DND-41 (cell line): ENCODE measurements around the gene IPO11.

Experiments used
- EZH2 ChIP-seq: IDR thresholded peaks from 3 replicates; pipeline ENCODE4 v1.6.1; 2012; ENCODE audit warnings: borderline replicate concordance, low read depth, mild to moderate bottlenecking, moderate library complexity, low read length, inconsistent platforms; ENCODE audit not compliant: severe bottlenecking
- TF ChIP-seq, protein P1 (sequence below): IDR thresholded peaks from 2 replicates; pipeline ENCODE4 v1.5.1; 2012; ENCODE audit warnings: borderline replicate concordance, low read length, moderate library complexity, mild to moderate bottlenecking; ENCODE audit not compliant: poor library complexity, severe bottlenecking; ENCODE audit errors: extremely low read depth

GRCh38 chr5:62616615-62617277 is 204.2 kb downstream of the IPO11 start:
- TF ChIP-seq, protein P1, sequence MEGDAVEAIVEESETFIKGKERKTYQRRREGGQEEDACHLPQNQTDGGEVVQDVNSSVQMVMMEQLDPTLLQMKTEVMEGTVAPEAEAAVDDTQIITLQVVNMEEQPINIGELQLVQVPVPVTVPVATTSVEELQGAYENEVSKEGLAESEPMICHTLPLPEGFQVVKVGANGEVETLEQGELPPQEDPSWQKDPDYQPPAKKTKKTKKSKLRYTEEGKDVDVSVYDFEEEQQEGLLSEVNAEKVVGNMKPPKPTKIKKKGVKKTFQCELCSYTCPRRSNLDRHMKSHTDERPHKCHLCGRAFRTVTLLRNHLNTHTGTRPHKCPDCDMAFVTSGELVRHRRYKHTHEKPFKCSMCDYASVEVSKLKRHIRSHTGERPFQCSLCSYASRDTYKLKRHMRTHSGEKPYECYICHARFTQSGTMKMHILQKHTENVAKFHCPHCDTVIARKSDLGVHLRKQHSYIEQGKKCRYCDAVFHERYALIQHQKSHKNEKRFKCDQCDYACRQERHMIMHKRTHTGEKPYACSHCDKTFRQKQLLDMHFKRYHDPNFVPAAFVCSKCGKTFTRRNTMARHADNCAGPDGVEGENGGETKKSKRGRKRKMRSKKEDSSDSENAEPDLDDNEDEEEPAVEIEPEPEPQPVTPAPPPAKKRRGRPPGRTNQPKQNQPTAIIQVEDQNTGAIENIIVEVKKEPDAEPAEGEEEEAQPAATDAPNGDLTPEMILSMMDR, result no peak
- TF ChIP-seq EZH2, result no peak
